HG03469 (cell line): ENCODE data around the gene ARMC10.
"Not testable (repeated sequence)": the region's sequence is repeated elsewhere in the genome, so short reads cannot be mapped to it uniquely, and the experiment has no call there.

Source experiments
- ATAC-seq: cut with Tn5 transposase; IDR thresholded peaks from one replicate; pipeline ENCODE4 v1.9.1; 2021; ENCODE audit warnings: mild to moderate bottlenecking, moderate library complexity, moderate number of reproducible peaks; ENCODE audit not compliant: unreplicated experiment

Gene ARMC10

DNA sequence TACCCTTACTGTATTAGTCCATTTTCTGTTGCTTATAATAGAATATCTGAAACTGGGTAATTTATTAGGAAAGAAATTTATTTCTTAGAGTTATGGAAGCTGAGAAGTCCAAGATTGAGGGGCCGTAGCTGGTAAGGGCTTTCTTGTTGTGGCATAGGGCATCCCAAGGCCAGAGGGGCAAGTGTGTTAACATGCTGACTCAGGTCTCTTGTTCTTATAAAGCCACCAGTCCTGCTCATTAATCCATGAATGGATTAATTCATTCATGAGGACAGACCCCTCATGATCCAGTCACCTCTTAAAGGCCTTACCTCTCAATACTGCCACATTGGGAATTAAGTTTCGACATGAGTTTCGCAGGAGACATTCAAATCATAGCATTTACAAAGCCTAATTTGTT is 2.4 kb downstream of the ARMC10 start:
- ATAC-seq, result no peak

DNA sequence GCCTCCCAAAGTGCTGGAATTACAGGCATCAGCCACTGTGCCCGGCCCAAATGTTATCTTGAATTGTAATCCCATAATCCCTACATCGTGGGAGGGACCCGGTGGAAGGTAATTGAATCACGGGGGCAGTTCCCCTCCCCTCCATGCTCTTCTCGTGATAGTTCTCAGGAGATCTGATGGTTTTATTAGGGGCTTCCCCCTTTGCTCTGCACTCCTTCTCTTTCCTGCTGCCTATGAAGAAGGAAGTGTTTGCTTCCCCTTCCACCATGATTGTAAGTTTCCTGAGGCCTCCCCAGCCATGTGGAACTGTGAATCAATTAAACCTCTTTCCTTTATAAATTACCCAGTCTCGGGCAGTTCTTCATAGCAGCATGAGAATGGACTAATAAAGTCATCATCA is 3.3 kb downstream of the ARMC10 start:
- ATAC-seq, result not testable (repeated sequence)

DNA sequence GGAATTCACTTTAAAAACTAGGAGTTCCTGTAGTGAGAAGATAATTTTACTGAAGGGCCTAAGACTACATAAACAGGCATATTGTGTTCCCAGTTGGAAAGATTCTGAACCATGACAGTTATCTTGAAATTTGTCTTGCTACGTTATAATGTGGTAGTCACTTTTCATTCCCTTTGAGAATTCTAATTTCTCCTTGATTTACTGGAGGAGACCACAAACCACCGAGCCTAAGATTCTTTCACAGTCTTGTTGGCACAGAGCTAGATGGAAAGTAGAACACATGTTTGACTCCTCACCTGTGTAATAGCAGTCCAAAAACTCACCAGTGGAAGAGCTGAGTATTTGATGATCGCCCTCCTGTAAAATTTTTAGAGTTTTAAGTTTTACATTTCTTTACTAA is 4.9 kb downstream of the ARMC10 start:
- no peak for ATAC-seq

DNA sequence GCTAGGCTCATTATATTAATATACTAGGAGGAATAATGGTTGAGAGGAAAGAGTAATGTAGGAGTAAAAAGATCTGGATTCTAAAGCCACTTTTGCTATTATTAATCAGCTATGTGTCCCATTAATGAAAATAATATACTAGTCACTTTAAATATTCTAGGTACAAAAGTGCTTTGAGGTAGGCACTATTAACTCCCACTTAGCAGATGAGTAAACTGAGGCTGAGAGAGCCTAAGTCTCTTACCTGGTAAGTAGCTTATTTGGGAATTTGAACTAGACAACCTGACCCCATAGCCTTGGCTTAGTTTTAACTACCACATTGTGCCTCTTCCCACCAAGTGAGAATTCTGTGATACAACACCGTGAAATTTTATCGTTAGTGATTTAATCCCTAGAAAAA is 6.0 kb downstream of the ARMC10 start:
- ATAC-seq, result no peak

DNA sequence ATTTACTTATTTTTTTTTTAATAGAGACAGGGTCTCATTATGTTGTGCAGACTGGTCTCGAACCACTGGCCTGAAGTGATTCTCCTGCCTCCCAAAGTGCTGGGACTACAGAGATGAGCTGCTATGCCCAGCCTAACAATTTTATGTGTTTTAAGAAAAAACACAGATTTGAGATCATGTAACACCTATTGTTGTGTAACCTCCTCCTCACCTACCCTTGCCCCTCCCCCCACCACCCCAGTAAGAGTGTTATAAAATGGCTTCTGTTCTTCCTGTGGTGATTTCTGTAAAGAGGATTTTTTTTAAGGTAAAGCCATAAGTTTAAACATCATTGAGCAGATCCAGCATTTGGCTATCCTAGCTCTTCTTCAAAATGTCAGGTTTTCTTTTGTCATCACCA is 7.6 kb downstream of the ARMC10 start:
- no peak for ATAC-seq

DNA sequence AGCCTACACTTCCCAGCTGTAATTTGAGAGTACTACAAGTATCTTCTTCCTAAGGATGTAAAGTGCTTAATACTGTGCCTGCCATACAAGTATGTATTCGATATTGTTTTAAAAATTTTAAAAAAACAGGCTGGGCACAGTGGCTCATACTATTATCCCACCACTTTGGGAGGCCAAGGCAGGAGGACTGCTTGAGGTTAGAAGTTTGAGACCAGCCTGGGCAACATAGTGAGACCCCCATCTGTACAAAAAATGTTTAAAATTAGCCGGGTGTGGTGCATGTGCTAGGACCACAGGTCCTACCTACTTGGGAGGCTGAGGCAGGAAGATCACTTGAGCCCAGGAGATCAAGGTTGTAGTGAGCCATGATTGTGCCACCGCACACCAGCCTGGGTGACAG is 8.3 kb downstream of the ARMC10 start:
- no peak for ATAC-seq

DNA sequence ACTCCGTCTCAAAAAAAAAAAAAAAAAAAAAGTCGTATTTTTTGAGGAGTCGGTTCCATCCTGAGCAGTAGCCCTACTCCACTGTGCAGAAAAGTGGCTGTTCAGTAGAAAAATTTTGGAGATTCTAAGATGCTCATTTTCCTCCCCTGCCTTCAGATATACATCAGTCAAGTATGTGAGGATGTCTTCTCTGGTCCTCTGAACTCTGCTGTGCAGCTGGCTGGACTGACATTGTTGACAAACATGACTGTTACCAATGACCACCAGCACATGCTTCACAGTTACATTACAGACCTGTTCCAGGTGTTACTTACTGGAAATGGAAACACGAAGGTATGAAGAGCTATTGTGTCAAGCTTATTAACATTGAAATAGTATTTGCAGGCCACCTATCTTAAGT is 17.4 kb downstream of the ARMC10 start:
- not testable (repeated sequence) for ATAC-seq

DNA sequence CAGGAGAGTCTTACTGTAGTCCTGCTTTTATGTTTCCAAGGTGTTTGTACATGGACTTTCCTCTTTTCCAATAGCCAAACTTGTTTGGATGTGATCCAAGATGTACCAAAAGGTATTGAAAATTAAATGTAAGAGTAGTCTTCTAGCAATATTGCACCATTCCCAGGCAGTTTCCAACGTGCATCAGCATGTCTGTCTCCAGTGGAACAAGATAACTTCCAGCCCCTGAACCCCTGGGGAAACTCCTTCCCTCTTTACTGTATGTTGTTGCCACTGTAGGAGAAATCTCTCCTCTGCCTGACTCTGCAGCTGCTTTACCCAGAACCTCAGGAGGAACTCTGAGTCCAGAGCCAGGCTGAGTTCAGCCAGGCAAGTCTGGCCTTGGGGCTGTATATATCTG is 18.5 kb downstream of the ARMC10 start:
- no peak for ATAC-seq

DNA sequence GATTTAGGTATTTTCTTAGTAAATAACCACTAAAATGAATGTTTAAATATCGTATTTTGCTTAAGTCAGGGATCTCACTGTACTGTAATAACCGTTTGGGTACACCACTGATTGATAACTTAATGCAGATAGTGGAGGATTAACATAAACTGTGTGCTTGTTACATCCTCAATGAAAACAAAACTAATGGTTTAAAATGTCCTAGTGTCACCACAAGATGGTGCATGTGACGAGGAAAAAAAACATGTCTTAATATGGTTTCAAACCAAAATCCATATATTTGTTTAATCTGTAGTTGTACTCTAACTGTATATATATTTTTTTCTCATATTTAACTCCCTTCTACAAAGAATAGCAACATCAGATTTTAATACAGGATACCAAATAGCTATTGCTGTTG is 19.2 kb downstream of the ARMC10 start:
- ATAC-seq, result no peak

DNA sequence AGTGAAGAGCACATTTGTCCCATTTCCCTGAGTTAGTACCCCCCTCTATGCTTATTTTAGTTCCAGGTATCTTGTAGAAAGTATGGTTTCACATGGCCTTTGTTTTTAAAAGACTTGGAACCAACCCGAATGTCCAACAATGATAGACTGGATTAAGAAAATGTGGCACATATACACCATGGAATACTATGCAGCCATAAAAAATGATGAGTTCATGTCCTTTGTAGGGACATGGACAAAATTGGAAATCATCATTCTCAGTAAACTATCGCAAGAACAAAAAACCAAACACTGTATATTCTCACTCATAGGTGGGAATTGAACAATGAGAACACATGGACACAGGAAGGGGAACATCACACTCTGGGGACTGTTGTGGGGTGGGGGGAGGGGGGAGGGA is 20.6 kb downstream of the ARMC10 start:
- not testable (repeated sequence) for ATAC-seq

DNA sequence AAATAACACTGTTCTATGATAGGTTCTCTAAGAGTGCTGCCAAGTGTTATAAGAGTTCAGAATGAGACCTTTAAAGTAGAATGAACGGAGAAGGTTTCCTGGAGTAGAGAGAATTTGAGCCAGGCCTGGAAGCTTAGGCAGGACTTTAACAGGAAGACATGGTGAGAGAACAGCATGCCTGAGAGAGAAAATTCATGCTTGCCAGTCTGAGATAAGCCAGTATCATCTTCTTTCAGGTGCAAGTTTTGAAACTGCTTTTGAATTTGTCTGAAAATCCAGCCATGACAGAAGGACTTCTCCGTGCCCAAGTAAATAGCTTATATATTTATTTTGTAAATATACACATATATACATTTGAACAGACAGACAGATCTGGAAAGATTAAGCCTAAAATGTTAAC is 22.1 kb downstream of the ARMC10 start:
- no peak for ATAC-seq

DNA sequence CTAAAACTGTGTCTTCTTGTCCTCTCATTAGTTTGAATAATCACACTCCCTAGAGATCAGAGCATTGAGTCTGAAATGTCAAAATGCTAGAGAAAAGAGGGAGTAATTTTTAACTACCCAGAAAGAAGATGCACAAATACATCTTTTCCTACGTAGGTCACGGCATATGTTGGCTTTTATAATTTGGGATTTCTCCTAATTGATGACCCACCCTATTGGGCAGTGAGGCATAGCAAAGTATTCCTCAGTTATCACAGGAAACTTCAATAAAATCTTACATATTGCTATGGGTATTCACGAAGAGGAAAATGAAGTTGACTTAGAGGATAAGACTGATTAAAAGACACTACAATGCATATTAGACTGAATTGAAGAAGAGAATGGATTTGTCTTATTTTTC is 25.4 kb downstream of the ARMC10 start:
- ATAC-seq, result no peak

DNA sequence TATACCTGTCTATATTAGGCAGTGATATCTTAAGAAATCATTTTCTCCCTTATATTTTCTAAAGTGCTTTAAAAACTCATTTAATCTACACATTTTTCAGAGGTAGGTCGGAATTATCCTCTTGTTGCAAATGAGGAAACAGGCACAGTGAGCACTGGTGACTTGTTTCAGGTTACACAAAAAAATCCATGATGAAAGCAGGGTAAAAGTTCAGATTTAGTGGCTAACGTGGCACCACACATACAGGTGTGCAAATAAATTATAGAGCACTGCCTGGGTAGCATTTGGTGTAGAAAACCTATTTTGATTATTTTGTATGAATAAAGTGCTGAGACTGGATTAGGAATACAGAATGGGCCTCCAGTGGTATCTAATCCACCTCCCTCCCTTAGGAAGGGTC is 26.6 kb downstream of the ARMC10 start:
- ATAC-seq, result no peak

DNA sequence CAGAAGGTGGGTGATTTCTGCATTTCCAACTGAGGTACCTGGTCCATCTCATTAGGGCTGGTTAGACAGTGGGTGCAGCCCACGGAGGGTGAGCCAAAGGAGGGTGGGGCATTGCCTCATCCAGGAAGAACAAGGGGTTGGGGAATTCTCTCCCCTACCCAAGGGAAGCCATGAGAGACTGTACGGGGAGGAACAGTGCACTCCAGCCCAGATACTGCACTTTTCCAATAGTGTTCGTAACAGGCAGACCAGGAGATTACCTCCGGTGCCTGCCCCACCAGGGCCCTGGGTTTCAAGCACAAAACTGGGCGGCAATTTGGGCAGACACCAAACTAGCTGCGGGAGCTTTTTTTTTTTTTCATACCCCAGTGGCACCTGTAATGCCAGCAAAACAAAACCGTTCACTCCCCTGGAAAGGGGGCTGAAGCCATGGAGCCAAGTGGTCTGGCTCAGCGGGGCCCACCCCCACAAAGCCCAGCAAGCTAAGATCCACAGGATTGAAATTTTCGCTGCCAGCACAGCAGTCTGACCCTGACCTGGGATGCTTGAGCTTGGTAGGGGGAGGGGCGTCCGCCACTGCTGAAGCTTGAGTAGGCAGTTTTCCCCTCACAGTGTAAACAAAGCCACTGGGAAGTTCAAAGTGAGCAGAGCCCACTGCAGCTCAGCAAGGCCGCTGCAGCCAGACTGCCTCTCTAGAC is 31.2 kb downstream of the ARMC10 start:
- no peak for ATAC-seq

DNA sequence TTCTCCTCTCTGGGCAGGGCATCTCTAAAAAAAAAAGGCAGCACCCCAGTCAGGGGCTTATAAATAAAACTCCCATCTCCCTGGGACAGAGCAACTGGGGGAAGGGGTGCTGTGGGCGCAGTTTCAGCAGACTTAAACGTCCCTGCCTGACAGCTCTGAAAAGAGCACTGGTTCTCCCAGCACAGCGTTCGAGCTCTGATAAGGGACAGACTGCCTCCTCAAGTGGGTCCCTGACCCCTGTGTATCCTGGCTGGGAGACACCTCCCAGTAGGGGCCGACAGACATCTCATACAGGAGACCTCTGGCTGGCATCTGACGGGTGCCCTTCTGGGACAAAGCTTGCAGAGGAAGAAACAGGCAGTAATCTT is 31.7 kb downstream of the ARMC10 start:
- not testable (repeated sequence) for ATAC-seq

DNA sequence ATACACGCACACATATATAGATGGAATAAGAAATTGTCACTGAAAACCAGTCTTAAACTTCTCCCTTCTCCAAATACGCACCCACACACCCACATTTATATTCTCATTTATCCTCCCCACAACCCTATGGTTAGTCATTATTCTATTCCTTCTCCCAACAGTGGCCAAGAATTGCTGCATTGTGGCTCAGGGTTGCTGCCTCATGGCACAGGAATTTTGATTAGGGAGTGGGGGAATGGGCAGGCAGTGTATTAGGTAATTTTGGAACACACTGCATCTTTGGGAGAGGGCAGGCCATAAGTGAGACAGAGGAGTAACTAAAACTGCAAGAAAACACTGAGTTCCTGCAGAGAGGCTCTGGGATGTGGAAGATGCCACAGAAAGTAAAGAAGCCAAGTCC is 38.2 kb downstream of the ARMC10 start:
- no peak for ATAC-seq

DNA sequence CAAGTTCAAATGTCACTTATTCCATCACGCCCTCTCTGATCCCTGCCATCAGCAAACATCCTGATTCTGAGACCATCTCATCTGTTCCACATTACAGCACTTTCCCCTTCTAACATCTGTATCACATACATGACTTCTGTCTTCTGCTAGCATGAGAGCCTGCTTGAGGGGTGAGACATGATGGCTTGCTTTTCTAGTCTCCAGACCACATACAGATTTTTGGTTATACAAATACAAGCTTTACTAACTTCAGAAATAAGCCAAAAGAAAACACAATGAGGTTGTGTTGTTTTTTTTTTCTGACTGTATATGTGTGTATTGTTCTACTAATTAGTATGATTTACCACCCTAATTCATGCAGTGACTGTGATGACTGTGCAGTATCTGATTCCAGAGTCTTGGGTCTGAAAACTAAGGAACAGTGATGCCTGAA is 39.7 kb downstream of the ARMC10 start:
- ATAC-seq, result no peak

DNA sequence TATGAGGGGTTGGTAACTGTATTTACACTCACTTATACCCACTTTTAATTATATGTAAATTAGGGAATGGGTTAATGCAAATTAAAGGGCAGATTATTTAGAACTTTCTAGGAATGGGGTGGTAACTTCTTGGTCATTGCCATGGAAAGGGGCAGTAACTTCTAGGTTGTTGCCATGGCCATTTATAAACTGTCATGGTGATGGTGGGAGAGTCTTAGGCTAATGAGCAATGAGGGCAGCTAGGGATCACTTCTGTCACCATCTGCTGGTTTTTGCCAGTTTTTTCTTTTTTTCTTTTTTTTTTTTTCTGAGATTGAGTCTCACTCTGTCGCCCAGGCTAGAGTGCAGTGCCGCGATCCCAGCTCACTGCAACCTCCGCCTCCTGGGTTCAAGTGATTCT is 40.8 kb downstream of the ARMC10 start:
- no peak for ATAC-seq

DNA sequence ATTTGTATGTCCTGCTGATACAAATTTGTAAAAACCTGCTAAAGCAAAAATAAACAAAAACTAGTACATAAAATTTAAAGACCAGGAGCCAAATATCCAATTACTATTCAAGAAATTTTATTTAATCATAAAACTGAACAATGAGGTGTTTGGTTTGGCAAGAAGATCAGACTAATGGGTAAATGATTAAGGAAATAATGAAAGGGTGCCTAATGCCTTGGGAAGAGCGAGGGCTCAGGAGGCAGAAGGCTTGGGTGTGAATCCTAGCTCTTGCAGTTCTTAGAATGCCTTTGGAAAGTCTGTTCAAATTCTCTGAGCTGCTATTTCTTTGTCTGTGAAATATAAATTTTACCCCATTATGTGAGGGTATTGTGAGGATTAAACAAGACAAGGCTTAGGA is 41.6 kb downstream of the ARMC10 start:
- no peak for ATAC-seq

DNA sequence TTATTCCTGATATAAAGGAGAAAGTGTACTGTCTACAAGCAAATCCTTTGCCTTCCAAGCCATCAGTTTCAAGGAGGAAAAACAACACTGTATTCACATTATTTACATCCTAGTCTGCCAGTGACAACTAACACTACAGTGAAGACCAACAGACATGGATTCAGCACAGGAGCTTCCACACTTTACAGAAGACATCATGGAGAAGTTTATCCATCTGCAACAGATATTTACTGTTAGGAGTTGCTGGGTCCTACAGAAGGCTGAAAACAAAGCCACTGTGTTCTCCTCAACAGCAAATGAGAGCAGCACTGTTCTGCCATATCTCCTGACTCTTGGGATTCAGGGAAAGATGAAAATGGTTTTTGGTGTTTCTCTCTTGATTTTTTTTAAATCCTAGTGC is 42.1 kb downstream of the ARMC10 start:
- ATAC-seq, result no peak

DNA sequence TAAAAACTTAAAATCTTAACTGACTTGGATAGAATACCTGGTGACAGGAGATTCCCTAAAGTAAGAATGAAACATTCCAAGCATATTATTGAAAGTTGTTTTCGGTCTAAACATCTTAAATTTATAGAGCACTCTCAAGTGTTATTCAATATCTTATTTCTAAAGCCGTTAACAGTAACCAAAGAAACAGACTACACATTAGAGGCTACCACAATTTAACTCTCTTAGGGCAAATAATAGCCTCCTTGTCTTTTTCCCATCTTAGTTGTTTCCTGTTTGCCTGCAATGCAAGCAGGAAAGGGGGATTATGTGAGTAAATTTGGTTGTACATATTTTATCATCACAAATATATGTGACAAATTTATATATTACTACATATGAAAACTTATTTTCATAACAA is 42.5 kb downstream of the ARMC10 start:
- ATAC-seq, result no peak

DNA sequence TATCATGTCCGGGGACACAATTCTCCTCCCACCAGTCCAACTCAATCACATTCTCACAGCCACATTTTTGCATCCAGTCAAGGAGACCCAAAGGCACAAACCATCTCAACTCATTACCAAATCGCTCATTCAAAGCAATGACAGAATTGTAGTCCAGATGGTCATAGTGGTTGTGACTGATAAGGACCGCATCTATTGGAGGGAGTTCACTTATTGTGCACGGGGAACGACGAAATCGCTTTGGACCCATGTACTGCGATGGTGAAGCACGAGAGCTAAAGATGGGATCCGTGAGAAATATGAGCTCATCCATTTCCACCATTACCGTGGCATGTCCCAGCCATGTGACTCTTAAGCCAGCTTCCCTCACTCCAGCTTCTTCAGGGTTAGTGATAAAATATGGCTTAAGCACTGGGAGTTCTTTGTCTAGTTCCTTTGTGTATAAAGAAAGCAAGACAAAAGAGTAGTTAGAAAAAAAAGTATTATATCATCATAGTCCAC is 44.9 kb downstream of the ARMC10 start:
- ATAC-seq, result no peak

DNA sequence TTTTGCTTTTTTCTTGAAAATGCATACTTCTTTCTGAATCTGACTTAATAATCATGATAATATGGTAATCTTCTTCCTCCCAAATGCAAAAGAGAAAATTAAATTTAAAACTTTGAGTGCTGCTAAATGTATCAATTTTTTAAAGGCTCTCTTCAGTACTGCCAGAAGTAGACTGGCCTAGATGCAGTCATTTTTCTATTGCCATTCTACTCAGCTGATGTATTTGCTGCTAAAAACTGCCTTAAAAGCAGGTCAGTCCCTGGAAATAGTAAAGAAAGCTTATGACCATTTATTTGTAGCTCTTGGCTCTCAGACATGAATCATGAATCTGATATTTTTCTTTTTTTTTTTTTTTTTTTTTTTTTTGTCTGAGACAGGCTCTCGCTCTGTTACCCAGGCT is 45.4 kb downstream of the ARMC10 start:
- ATAC-seq, result no peak
